OCI-LY3 (cell line): Measurements from ENCODE around the gene BHLHE23.

Source experiments
- H2AFZ ChIP-seq: fragments of 200-600, 300-600 bp; shearing (Covaris generic); 2 replicates; pipeline ENCODE4 v1.6.0; 2014; ENCODE audit warnings: antibody characterized with exemption, low read depth, low read length
- H3K27ac ChIP-seq: fragments of 200-600, 300-600 bp; sonication (generic); 2 replicates; pipeline ENCODE4 v1.5.1; 2014; ENCODE audit warnings: mild to moderate bottlenecking, low read length, moderate library complexity, mixed read lengths
- H3K27me3 ChIP-seq: fragments of 200-600, 300-600 bp; sonication (generic); 2 replicates; pipeline ENCODE4 v1.6.1; 2014; ENCODE audit warnings: low read depth, low read length, mixed read lengths
- H3K36me3 ChIP-seq: fragments of 200-600, 300-600 bp; sonication (generic); replicated peaks from 2 replicates; pipeline ENCODE3; 2014; ENCODE audit warnings: low read depth, low read length, mixed read lengths
- H3K4me1 ChIP-seq: fragments of 300-600, 200-600 bp; sonication (generic); 2 replicates; pipeline ENCODE4 v1.6.1; 2014; ENCODE audit warnings: low read length, mixed read lengths
- H3K4me2 ChIP-seq: fragments of 200-600, 300-600 bp; sonication (generic); 2 replicates; pipeline ENCODE4 v1.6.1; 2014; ENCODE audit warnings: low read length, mixed read lengths
- H3K4me3 ChIP-seq: fragments of 300-600, 200-600 bp; sonication (generic); 2 replicates; pipeline ENCODE4 v1.5.1; 2014; ENCODE audit warnings: antibody characterized with exemption, mild to moderate bottlenecking, low read length, moderate library complexity
- H3K79me2 ChIP-seq: fragments of 300-600, 200-600 bp; shearing (Covaris generic); 2 replicates; pipeline ENCODE4 v1.6.1; 2014; ENCODE audit warnings: mild to moderate bottlenecking, low read length, mixed read lengths
- H3K9ac ChIP-seq: fragments of 300-600, 200-600 bp; shearing (Covaris generic); 2 replicates; pipeline ENCODE4 v1.6.0; 2014; ENCODE audit warnings: mild to moderate bottlenecking, low read length, moderate library complexity
- H3K9me3 ChIP-seq: fragments of 200-600, 300-600 bp; shearing (Covaris generic); 2 replicates; pipeline ENCODE4 v1.6.1; 2014; ENCODE audit warnings: low read length, mixed read lengths; ENCODE audit not compliant: insufficient read depth
- H4K20me1 ChIP-seq: fragments of 200-600, 300-600 bp; sonication (generic); 2 replicates; pipeline ENCODE4 v1.6.1; 2016; ENCODE audit warnings: low read length, mixed read lengths; ENCODE audit not compliant: insufficient read depth
- EZH2phosphoT487 ChIP-seq: fragments of 200-600 bp; shearing (Covaris generic); IDR thresholded peaks from 2 replicates; pipeline ENCODE4 v1.6.1; 2018; ENCODE audit warnings: antibody characterized with exemption, mixed run types, low read depth
- TF ChIP-seq, protein P1 (sequence below): fragments of 200-600, 300-600 bp; sonication (generic); IDR thresholded peaks from 2 replicates; pipeline ENCODE4 v1.5.1; 2014; ENCODE audit warnings: antibody characterized with exemption, low read length, low read depth

BHLHE23 gene

GRCh38 chr20:63020681-63021080 lies 13.9 kb upstream of the BHLHE23 start:
- Histone ChIP-seq H3K79me2 (no peaks in the 10 kb centered on the region), H3K4me3 (no peak overlapping the region), H4K20me1 (0 out of 2 replicates have a peak, but pooled peaks cover 3% of the 10 kb centered on the region), H3K9me3 (no peaks in the 10 kb centered on the region), H3K9ac (no peak overlapping the region), H3K27me3 (0 out of 2 replicates have a peak, but pooled peaks cover 2% of the 10 kb centered on the region), H2AFZ (no peak overlapping the region), H3K4me2 (no peak overlapping the region), H3K36me3 (no peaks in the 10 kb centered on the region), H3K27ac (no peak overlapping the region), H3K4me1 (no peaks in the 10 kb centered on the region)
- TF ChIP-seq, protein P1, sequence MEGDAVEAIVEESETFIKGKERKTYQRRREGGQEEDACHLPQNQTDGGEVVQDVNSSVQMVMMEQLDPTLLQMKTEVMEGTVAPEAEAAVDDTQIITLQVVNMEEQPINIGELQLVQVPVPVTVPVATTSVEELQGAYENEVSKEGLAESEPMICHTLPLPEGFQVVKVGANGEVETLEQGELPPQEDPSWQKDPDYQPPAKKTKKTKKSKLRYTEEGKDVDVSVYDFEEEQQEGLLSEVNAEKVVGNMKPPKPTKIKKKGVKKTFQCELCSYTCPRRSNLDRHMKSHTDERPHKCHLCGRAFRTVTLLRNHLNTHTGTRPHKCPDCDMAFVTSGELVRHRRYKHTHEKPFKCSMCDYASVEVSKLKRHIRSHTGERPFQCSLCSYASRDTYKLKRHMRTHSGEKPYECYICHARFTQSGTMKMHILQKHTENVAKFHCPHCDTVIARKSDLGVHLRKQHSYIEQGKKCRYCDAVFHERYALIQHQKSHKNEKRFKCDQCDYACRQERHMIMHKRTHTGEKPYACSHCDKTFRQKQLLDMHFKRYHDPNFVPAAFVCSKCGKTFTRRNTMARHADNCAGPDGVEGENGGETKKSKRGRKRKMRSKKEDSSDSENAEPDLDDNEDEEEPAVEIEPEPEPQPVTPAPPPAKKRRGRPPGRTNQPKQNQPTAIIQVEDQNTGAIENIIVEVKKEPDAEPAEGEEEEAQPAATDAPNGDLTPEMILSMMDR = no peak
- no peak for TF ChIP-seq EZH2phosphoT487

DNA sequence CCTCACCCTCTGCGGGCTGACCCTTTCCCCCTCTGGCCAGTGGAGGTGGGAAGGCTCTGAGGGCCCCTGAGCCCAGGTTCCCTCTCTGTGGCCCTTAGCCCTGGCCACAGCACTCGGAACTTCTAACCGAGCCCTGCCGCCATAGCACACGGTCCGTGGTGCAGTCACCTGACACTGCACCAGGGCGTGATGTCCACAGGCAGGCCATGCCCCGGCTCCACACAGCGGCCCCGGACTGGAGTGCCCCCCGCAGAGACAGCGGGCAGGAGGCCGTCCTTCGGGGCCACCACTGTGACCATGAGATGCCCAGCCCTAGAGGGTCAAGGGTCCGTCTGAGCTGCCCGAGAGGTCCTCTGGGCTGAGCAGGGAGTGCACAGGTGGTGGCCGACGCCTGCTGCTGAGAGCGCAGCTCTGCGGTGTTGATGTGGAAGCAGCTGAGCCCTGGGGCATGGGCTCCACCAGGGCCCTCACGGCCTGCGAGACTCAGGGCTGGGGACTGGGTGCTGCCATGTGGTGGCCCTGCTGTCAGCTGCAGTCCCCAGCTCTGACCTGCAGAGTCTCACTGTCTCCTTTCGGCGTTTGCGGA lies 11.2 kb upstream of the BHLHE23 start:
- no peak overlapping the region for H3K4me3 ChIP-seq

DNA sequence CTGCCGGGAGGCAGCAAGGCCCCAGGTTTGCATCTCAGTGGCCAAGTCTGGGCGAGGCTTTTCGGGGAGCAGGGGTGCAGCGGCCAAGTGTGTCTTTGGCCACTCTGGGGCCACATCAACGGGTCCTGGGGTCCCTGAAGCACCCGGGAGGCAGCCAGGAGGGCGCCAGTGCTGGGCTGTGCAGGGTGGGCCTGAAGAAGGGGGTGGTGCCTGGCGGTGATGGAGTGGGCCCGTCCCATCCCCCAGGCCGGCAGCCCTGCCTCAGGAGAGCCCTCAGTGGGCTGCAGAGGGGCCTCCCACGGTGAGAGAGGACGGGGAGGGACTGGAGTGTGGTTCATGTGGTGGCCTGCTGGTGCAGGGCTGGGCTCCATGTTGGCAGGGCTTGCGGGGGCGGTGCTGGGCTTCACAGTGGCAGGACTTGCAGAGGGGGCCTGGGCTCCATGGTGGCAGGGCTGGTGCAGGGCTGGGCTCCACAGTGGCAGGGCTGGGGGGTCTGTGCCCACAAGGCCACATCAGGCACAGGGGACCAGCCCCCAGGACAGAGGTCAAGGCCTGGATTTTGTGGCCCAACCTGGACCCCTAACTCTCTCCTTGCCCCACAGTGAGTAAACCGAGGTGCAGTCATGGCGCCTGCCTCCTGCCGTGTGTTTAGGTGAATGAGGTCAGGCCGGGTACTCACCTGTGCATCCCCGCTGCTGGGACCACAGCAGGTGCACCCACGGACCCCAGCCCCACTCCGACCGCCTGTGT lies 10.5 kb upstream of the BHLHE23 start:
- Histone ChIP-seq H4K20me1 (no peaks in the 10 kb centered on the region), H3K36me3 (no peaks in the 10 kb centered on the region), H3K27me3 (0 out of 2 replicates have a peak, but pooled peaks cover 2% of the 10 kb centered on the region), H3K4me1 (peaks cover 6% of the 10 kb centered on the region), H3K9me3 (peaks cover 9% of the 10 kb centered on the region), H3K4me3 (no peak overlapping the region), H3K9ac (no peak overlapping the region), H3K79me2 (no peaks in the 10 kb centered on the region), H3K27ac (no peak overlapping the region), H3K4me2 (no peak overlapping the region), H2AFZ (no peak overlapping the region)
- TF ChIP-seq, protein P1 = no peak
- TF ChIP-seq EZH2phosphoT487 = no peak

More for the DNA sequence above, 11.2 kb upstream of the BHLHE23 start:
- TF ChIP-seq, protein P1 = no peak
- TF ChIP-seq EZH2phosphoT487 = no peak
- Histone ChIP-seq H3K9ac (no peak overlapping the region), H3K36me3 (no peaks in the 10 kb centered on the region), H3K79me2 (no peaks in the 10 kb centered on the region), H3K9me3 (peaks cover 6% of the 10 kb centered on the region), H4K20me1 (no peaks in the 10 kb centered on the region), H3K4me2 (no peak overlapping the region), H2AFZ (no peak overlapping the region), H3K27ac (no peak overlapping the region), H3K27me3 (0 out of 2 replicates have a peak, but pooled peaks cover 2% of the 10 kb centered on the region), H3K4me1 (no peaks in the 10 kb centered on the region; the same call in 1 of the 2 replicates)

DNA sequence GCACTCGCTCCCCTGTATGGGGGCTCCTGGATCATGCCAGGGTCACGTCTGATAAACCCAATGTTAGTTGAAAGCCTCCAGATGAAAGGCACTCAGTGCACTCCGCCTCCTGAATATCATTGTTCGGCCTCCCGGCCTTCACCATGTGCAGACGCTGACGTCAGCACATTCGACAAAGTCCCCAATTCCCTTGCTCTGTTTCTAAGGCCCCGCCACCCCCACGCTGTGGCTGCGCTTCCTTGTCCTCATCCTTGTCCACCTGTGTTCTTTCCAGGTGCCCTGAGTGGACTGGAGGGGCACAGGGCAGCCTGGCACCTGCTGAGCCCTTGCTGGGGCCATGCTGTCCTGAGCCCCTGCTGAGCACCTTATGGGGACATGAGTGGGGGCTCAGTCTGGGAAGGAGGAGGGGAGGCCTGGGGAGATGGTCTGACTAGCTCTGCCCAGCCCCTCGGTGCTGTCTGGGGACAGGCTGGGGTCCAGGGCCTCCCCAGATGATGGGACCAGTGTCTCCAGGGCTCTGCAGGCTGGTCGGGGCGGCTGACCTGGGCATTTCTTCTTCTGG lies 9.8 kb upstream of the BHLHE23 start:
- Histone ChIP-seq H3K79me2 (no peaks in the 10 kb centered on the region), H3K9me3 (peaks cover 9% of the 10 kb centered on the region), H3K4me1 (peaks cover 12% of the 10 kb centered on the region), H3K4me2 (no peak overlapping the region), H3K27me3 (0 out of 2 replicates have a peak, but pooled peaks cover 2% of the 10 kb centered on the region), H2AFZ (no peak overlapping the region), H4K20me1 (no peaks in the 10 kb centered on the region), H3K36me3 (peaks cover 4% of the 10 kb centered on the region), H3K9ac (no peak overlapping the region), H3K4me3 (no peak overlapping the region), H3K27ac (no peak overlapping the region)
- TF ChIP-seq EZH2phosphoT487 = no peak
- TF ChIP-seq, protein P1 = no peak
